NCI-H1092 (cell line): ENCODE results near the gene DNHD1.

Experiments
- DNase-seq: peaks from one replicate; lab custom pipeline; 2025; lab: John Stamatoyannopoulos, UW

The DNHD1 gene, protein sequence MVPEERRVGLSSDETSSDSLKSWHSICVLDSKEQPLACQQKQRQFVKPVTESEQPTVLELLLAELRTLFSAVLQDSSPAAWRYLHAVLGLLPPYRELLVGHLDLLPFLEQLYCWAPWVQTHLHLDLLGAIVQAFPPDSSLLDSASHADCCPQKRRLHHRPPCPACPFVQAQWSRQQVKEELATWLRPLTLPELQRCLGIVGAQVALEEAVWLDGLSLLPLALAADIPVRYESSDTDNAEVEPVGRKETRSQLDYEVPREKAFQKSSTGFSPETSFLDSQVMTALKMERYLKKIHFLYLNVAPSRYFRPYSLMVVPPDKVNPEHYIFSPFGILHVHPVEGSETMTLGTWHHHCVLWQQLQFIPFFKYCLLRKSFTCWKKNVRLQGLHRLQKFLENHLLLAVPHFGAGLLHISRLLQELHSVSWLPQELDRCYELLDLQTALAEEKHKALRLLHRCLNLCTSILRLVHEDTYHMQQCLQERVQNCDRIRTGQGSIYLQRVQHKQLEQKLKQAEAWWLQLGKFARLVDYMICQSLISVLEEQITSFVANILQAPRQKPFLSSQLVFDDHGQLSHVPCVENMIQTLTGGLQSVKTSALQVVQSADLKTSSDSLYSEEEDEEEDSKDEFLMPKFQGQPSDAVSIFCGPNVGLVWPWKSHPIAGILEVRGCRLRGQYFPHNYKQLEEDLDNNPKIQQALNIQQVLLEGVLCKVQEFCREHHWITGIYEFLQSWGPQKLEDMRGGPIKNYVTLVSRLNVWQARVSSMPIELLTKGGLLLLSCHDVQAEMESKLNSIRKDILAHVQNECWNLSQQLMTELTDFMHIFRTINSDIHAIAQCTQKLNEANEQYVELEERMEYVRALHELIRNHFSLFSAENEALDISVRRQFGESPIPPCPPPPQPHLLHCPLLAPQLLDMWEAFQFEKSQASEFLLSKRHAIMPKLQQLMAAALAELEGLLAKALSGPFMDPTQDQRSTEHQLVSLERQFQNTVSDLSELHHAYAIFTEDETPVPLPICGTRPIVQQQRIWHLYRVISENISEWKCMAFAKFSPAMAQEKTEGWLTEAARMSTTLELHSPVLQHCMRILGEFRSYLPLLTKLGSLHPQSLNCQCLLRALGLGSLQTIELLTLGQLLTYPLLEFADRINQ (N-terminal part only)

DNA sequence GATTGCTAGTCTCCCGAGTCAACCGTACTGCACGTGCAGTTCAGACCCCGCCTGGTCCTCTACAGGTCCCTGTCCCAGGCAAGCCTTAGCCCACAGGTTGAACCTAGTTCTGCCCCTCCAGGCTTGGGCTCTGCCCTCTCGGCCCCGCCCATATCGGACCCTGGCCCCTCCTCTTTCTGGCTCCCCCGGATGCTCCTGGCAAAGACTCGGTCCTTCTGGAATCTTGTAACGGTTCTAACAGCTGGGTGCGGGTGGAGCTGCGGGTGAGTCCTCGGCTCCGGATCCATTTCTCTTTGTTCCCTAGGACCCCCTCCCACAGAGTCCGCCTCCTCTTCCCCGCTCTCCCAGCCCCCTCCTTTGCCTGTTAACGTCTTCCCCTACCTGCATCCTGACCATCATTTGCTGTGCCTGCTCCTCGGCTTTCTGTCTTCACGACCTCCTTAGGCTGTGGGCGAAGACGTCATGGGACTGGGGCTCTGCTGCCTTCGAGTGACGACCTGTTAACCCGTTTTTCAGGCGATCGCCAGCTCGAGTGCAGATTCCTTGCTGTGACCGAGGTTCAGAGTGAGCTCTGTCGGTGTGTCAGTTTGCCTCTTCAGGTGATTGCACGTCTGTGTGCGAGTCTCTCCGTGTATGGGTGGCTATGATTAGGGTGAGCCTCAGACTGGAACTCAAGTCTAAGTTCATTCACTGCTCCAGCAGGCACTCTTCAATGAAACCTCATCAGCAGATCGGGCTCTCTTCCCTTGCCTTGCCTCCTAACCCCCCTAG is at the start of gene DNHD1:
Gene DNHD1, plus strand, starts transcription at position 212 of the 771 bp plus-strand sequence. CDS start 936 bp downstream, outside the sequence.
- no peak for DNase-seq

DNA sequence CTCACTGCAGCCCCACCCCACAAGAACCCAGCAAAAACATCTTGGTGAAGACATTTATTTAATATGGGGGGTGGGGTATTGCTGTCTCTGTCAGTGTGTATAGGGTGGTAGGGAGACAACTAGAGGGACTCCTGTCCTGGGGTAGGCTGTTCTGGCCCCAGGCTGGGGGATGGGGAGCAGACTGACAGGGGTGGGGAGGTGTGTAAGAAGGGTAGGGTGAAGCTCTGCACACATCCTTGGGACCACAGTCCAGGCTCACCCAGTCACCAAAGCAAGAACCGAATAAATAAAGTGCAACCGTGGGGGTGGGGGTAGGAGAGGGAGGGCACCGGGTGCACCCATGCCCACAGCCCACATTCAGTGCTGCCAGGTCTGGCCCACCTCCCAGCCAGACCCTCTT is 48.5 kb upstream of the DNHD1 start:
- no peak for DNase-seq

DNA sequence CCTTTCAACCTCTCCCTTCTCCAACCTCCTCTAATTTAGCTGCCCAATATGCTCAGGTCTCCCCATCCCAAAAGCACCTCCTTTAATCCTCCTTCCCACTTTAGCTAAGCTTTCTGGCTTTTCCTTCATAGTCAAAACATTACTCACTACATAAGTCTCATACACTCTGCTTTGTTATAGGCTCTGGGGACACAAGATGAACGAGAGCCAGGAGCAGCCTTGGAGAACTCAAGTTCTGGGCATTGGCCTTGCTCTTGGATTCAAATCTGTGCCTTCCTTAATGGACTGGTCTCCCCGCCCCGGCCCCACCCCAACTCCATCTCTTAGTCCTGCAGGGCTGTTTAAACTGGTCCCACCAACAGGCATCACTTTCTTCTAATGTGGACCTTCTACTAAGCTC is 44.9 kb upstream of the DNHD1 start:
- DNase-seq = no peak

DNA sequence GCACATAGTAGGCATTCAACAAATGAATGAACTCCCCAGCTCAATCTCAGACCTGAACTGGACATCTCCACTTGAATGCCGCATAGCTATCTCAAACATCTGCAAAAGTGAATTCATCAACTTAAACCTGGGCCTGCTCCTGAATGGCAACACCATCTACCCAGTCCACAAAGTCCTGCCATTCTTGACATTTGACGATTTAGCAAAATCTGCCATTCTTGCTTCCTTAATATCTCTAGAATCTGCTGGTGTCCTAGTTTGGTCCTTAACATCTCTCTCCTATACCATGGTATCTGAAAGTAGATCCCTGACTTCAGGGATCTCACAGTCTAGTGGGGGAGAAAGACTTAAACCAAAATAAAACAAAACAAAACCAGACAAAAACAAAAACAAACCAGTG is 43.9 kb upstream of the DNHD1 start:
- no peak for DNase-seq

DNA sequence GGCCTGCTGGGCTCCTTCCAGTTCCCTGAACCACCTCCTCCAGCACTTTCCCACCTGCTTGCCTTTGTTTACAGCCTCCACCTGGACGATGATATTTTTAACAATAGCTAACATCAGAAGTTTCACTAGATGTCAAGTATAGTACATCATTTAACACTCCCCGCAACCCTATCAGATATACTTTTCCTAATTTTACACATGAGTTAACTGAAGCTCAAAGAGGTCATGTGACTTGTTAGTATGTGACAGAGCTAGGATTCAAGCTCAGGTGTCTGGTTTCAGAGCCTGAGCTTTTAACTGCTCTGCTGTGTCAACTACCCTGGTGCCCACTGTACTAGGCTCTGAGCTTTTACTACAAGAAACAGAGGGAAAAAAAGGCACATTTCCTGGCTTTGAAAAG is 42.0 kb upstream of the DNHD1 start:
- DNase-seq = no peak

DNA sequence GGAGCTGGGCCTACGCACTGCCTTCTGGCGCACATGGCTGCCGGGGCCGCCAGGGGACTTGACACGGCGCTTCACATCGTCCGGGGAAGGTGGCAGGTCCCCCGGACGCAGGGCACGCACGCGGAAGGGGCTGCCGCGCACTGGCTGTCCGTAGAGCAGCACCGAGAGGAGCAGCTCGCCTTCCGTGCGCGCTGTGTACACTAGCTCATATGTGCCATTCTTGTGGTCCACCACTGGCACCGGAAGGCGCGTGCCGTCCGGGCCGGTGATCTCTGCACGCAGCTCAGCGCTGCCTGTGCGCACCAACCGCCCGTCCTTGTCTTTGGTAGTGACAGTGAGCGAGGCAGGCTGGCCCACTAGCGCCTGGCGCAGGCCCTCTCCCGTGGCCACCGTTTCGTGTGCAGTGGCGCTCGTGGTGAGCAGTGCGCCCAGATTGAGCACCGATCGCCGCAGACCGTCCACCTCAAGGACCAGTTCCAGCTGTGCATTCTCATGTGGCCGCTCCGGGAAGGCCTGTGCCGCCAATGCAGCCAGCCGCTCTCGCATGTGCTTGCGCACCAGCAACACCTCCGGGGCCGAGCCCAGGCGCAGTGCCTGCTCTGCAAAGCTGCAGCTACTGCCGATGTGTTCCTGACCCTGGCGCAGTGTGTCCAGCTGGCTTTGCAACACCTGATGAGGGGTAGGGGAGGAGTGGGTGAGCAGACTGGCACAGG is 40.6 kb upstream of the DNHD1 start:
- no peak for DNase-seq

DNA sequence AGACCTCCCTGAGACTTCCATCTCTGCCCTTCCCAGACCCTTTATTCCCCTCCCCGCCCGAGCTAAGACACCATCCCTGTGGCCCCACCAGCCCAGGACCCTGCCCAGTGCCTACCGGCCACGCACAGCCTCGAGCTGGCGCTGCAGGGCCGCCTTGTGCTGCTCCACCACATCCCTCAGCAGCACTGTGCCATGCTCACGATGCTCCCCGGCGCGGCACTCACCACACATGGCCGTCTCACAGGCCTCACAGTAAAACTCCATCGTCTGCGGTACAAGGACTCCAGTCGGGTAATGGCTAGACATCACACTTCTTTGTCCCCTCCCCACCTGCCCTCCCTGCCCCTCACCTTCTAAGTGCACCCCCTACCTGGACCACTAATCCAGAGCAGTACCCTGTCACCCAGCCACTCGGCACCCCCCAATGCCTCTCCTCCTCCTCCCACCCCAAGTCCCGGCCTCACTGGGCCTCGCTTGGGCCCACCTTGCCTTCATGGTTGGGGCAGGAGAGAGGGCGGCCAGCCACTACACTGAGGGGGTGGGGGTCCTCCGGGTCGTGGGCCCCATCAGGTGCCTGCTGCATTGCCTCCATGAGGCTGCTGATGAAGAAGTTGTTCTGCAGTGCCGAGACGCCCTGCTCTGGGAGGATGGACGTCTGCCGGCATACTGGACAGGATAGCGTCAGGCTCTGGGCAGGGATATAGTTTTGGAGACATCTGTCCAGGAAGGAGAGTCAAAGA is 39.3 kb upstream of the DNHD1 start:
- no peak for DNase-seq

DNA sequence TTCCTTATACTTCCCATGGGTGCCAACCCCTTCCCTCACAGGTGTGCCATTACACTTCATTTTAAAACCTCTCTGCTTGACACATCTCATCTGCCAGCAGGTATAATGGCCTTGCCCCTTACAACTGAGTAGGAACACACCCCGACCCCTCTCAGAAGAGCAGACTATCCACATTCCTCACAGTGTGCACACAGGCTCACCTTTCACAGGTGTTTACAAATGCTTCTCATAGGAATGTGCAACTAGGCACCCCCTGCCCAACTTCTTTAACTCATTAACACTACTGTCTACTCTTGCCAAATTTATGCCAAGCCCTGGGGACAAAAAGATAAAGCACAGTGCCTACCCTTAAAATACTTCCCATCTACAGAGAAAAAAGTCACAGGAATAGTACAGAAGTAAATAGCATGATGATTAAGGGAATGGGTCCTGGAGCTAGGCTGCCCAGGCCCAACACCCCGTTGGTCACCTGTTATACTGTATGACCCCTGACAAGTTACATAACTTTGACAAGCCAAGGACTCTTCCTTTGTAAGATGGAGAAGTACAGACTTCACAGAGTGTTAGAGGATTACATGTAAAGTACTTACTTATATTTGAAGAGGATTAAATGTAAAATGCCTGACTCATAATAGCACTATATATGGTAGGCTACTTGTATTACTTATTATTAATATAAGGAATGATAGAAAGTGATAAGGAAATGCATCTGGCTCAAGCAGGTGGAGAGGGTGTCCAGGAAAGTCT is 38.6 kb upstream of the DNHD1 start:
- DNase-seq = no peak

DNA sequence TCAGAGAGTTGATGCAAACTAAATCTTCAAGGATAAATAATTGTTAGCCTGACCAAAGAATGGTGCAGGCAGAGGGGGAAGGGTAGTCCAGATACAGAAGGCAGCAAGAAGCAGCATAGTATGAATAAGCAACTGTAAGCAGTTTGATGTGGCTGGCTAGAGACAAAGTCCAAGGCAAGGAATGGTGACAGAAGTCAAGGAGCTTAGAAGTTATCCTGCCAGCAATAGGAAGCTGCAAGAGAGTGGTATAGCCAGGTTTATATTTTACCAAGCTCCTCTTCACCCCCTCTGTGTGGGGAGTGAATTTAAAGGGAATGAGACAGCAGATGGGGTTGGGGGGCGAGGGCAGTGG is 38.0 kb upstream of the DNHD1 start:
- no peak for DNase-seq

DNA sequence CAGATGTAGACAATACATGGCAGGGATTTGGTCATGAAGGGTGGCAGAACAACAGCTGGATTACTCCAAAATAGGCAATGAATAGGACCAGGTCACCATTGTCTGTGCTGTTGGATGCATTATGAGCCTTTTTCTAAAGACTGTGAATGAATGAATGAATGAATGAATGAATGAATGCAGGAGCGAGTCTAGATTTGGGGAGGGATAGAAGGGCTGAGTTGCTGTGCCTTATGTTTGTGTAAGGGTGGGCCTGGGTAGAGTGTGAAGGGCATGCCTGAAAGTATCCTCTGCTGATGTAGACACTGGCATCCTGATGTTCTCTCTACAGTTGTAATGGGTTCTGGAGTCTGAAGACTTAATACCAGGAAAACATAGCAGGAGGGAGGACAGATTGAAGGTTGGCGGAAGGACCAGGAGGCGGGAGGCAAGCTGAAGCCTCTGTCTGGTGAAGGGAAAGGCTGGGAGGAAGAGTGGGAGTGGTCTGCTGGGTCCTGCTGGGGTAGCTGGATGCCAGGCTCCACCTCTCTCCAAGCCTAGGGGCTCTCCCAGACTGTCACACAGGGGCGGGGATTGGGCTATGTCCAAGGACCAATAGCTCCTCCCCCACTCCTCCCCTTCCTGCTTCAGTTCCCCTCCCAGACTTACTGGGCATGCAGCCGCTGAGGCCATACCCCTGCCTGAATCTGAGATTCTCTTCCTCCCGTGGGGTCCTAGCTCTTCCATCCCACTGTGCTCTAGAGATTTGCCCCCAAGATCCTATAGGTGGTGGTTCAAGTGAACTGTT is 28.2 kb upstream of the DNHD1 start:
- no peak for DNase-seq

DNA sequence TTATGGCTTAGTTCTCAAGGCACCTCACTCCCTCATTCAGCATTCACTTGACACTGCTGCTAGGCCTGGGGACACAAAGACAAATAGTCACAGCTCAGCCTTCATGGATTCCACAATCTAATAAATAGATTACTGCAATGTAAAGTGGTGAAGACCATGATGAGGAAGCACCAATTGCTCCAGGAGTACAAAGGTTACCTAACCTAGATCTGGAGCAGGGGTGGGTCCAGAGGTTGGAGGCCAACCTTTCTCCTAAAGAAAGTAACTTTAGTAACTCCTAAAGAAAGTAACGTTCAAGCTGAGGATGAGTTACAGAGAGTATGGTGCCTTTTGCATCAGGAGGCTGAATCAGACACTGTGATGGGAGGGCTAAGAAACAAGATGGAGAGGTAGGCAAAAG is 27.5 kb upstream of the DNHD1 start:
- DNase-seq = no peak

DNA sequence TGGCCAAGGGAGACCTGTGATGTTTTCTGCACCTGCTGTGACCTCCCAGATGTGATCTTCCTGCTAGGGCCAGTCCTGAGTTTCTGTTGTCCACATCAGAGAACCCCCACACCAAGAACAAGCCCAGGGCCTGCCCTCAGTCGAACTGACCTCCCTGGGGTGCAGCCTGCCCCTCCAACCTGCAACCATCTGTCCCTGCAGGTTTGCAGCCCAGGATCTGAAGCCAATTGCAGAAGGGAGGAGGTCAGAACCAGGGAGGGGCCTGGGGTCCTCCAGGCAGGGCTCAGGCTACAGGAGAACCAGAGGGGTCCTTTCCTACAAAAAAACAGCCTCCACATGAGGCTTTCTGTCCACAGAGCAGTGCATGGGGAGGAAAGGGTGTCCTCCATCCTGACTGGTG is 24.1 kb upstream of the DNHD1 start:
- DNase-seq = no peak

DNA sequence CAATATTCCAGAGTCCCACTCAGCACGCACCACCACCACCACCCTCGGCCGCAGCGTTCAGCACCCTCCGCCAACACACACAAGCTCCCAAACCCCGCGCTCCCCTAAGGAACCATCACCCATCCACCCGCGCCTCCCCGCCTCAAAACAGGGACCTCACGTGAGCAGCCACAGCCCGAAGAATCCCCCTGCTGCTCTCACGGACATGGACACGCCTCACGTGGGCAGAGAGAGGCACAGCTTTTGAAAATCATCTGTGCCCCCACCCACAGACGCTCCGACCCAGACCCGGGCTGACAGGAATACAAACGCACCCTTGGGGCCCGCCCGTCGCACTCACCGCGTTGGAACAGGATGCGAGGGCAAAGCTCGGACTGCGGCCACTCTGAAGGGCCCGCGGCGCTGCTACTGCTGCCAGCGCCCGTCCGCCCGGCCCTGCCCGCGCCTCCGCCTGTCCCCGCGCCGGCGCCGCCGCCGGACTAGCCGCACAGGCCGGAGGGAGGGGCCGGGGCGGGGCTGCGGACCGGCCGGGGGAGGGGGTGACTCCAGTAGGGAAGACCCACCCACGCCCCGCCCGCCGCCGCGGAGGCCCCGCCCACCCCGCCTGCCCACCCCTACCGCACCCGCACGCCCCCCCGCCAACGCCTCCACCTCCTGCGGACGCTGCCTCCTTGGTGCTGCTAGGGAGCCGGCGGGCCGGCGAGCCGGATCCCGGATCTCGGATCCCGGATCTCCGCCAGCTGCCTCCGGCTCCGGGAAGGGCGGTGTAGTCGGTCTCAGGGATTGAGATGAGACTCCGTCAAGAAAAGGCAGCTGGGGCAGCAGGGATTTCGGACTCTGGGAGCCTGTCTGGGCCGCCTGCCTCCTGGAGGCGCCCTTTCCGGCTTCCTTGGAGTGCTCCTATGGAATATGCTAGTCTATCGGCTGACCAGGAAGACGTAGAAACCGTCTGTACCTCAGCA is 23.3 kb upstream of the DNHD1 start, which contains the start of gene TRIM3:
Gene TRIM3, minus strand, starts transcription at position 491 of the 962 bp plus-strand sequence. CDS start 8,246 bp downstream, outside the sequence.
- DNase-seq = peak; percentile 79

DNA sequence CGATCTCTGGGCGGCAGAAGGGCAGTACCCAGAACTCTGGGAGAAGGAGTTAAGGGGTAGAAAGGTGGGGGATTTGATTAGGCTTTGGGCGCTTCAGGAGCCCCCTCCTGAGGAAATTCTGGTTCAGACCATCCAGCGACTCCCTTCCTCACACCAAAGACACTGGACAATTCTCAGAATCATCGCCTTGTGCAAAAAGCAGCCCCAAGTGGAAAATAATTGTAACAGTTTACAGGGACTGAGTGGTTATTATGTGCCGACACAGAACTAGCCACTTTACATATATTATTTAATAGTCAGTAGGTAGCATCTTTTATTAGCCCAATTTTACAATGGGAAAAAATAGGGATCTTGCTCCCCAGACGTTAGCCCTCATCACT is 22.7 kb upstream of the DNHD1 start:
- no peak for DNase-seq

DNA sequence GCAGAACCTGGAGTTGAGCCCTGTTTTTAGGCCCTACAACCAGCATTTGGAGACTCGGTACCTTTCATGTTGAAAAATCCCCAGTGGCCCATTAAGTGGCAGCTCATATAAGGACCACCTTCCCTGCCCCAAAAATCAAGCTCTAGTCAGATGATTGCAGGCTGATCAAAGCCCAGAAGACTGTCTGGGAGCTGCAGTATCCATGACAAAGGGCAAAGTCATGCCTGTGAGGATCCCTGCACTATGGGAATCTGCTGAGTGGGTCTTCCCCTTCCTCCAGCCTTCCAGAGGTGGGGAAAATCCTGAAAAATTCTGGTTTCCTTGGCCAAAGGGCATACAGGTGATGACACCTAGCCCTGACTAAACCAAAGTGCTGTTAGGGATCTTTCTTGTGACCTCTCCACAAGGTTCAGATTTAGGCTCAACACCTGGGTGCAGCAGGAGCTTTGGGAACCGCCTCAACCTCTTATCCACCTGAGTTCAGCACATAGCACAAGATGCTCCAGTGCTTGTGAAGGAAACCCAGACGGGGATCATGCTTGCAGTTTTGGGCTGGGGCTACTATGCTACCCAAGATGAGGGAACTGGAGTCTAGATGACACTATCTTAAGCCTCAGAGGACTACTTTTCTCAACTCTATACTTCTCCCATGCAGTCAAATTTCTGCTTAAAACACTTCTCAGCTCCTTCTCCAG is 22.1 kb upstream of the DNHD1 start:
- DNase-seq = no peak

DNA sequence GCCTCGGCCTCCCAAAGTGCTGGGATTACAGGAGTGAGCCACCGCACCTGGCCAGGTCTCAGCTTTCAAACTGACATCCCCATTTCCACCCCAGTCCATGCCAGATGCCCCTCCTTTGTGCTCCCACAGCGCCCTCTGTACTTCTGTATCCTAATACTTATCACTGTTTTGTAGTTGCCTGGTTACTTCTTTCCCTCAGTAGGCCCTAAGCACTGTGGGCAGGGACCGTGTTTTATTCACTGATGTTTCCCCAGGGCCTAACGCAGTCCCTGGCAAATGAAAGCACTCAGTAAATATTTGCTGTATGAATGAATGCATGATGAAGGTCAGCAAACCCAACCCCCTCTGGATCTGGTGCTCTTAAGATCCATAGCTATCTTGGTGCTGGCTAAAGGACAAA is 21.1 kb upstream of the DNHD1 start:
- DNase-seq = no peak

DNA sequence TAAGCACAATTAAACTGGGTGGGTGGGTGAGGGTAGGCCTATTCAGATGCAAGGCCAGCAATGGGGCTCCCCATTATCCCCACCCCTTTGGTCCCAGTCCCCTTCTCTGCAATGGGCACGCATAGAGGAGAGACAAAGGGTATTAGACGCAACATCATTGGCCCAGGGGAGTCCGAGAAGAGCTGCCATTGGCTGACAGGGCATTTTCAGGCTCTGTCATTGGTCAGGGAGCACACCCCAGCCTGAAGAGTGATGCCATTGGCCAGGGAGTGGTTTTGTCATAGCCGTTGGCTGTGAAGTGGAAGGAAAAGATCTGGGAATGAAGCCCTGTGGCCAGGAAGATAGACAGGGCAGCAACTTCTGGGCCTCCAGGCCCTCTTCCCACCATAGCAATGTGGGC is 20.5 kb upstream of the DNHD1 start:
- no peak for DNase-seq
